Testis (tissue), 2 donors: ENCODE results near the gene PER1.

Experiments
- POLR2A ChIP-seq: fragments of 450-650 bp; IDR thresholded peaks from one replicate; pipeline ENCODE4 v1.6.1; 2017; ENCODE audit warnings: antibody characterized with exemption, mild to moderate bottlenecking, moderate library complexity
- TF ChIP-seq, protein P1 (sequence below), 3 experiments: fragments of 450-650 bp in 2 of 3; fragments of 200-600 bp in 1 of 3; sonication (generic) in 1 of 3; IDR thresholded peaks; one replicate each; pipeline ENCODE4 v1.5.1; 2016 to 2019; ENCODE audit warnings: antibody characterized with exemption in 3 of 3, mild to moderate bottlenecking in 2 of 3, moderate library complexity in 1 of 3

DNA sequence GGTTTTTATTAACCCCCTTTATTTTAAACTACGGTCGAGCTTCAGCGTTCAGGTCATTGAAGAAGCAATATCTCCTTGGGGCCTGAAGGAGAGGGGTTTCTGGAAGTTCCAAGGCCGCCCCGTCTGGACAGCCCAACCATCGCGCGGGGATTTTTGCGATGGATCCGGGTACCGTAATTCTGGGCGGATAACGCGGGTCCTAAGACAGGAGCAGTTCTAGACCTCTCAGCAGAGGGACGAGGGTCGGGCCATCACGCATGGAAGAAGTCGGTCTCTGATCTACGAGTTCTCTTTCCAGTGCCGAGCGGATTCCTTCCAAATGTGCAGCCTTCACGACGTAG, 34.2 kb upstream of the PER1 start:
- TF ChIP-seq POLR2A, result no peak
- TF ChIP-seq, protein P1, sequence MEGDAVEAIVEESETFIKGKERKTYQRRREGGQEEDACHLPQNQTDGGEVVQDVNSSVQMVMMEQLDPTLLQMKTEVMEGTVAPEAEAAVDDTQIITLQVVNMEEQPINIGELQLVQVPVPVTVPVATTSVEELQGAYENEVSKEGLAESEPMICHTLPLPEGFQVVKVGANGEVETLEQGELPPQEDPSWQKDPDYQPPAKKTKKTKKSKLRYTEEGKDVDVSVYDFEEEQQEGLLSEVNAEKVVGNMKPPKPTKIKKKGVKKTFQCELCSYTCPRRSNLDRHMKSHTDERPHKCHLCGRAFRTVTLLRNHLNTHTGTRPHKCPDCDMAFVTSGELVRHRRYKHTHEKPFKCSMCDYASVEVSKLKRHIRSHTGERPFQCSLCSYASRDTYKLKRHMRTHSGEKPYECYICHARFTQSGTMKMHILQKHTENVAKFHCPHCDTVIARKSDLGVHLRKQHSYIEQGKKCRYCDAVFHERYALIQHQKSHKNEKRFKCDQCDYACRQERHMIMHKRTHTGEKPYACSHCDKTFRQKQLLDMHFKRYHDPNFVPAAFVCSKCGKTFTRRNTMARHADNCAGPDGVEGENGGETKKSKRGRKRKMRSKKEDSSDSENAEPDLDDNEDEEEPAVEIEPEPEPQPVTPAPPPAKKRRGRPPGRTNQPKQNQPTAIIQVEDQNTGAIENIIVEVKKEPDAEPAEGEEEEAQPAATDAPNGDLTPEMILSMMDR (IDR thresholded peaks at IDR 0.05), result peak in 2 of 3 experiments; percentile 24 to 51
